Cardiac muscle cell (in vitro differentiated cells and primary cell): ENCODE measurements around the gene IGIP. TPM values are rescaled to one million over a fixed set of nuclear protein-coding genes. Genes with fewer than 3 reads are reported as not detected.

ENCODE experiments used
- DNase-seq, 2 donors: peaks; one replicate each; pipeline versions ENCODE4 v3.0.0 to v3.0.0-alpha.2; 2010 to 2017; ENCODE audit warnings: low read depth in 1 of 2, low spot score in 1 of 2
- H3K27ac ChIP-seq: fragments of 200-600 bp; sonication (generic); 2 replicates; pipeline ENCODE4 v1.5.1; 2016
- H3K27me3 ChIP-seq: fragments of 200-600 bp; sonication (generic); 2 replicates; pipeline ENCODE4 v1.6.0; 2016; ENCODE audit warnings: control low read depth
- H3K36me3 ChIP-seq: fragments of 200-600 bp; sonication (generic); 2 replicates; pipeline ENCODE4 v1.5.1; 2016; ENCODE audit warnings: control low read depth
- H3K4me1 ChIP-seq: fragments of 200-600 bp; sonication (generic); 2 replicates; pipeline ENCODE4 v1.8.1; 2017; ENCODE audit warnings: low read depth, mild to moderate bottlenecking, mixed run types
- H3K4me3 ChIP-seq: fragments of 200-600 bp; sonication (generic); 2 replicates; pipeline ENCODE4 v1.5.1; 2016; ENCODE audit warnings: mild to moderate bottlenecking
- H3K9me3 ChIP-seq: fragments of 200-600 bp; sonication (generic); 2 replicates; pipeline ENCODE4 v1.5.1; 2017; ENCODE audit warnings: low read depth, mild to moderate bottlenecking, control low read depth
- CTCF ChIP-seq: IDR thresholded peaks from 2 replicates; pipeline ENCODE4 v1.5.1; 2012; ENCODE audit warnings: low read depth, mild to moderate bottlenecking, low read length
- polyA plus RNA-seq: library from polyadenylated mRNA; unstranded; fragments of >200 nt; fragmentation: Nextera tagmentation; extraction: Ambion mirVana; gene quantifications from 2 replicates; pipeline ENCODE4 v1.2.1, GENCODE V29; 2016
- total RNA-seq: library from RNA; depleted of rRNA; stranded (reverse); fragments of >200 nt; gene quantifications from 2 replicates; pipeline ENCODE4 v1.2.3, GENCODE V29; 2016

Gene IGIP
- total and polyA plus RNA-seq, 2 experiments from 2014 or later, result 0.51 to 4.8 TPM

GRCh38 chr5:140084541-140084940 is 41.2 kb upstream of the IGIP start:
- Histone ChIP-seq H3K4me3 (no peak overlapping the region), H3K27me3 (peaks cover 73% of the 10 kb centered on the region), H3K36me3 (no peaks in the 10 kb centered on the region), H3K27ac (no peak overlapping the region), H3K9me3 (no peaks in the 10 kb centered on the region), H3K4me1 (no peaks in the 10 kb centered on the region)
- no peak for TF ChIP-seq CTCF
- DNase-seq, result no peak

- DNase-seq, result no peak
- H3K27ac ChIP-seq, result no peak overlapping the region
- H3K27me3 ChIP-seq, result peaks cover 63% of the 10 kb centered on the region
- no peak overlapping the region for H3K4me3 ChIP-seq
- H3K36me3 ChIP-seq, result no peaks in the 10 kb centered on the region
- H3K9me3 ChIP-seq, result no peaks in the 10 kb centered on the region
- no peaks in the 10 kb centered on the region for H3K4me1 ChIP-seq
- no peak for TF ChIP-seq CTCF
Observed at GRCh38 chr5:140090251-140090650, 35.5 kb upstream of the IGIP start.

DNA sequence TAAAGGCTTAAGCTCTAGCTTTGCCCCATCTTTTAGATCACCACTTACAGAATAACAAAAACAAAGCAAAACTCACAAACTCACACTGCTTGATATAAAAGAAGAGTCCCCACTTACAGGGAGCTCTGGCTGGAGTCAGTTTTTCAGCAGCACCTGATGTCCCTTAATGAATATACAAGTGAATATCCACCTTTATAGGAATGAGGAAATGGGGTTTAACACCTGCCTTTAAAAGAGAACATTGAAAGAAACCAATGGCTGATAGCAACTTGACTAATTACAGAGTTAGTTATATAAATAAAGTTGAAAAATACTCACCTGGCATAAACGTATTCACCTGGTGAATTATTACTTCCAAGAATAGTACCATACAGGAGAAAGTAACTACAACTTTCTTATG is 32.6 kb upstream of the IGIP start:
- Histone ChIP-seq H3K9me3 (no peaks in the 10 kb centered on the region), H3K4me3 (no peak overlapping the region), H3K4me1 (no peaks in the 10 kb centered on the region), H3K27ac (no peak overlapping the region), H3K27me3 (peaks cover 44% of the 10 kb centered on the region), H3K36me3 (no peaks in the 10 kb centered on the region)
- DNase-seq, result no peak
- TF ChIP-seq CTCF, result no peak

- peaks cover 44% of the 10 kb centered on the region for H3K27me3 ChIP-seq
- no peaks in the 10 kb centered on the region for H3K36me3 ChIP-seq
- no peak overlapping the region for H3K4me3 ChIP-seq
- no peak for TF ChIP-seq CTCF
- no peaks in the 10 kb centered on the region for H3K9me3 ChIP-seq
- H3K4me1 ChIP-seq, result no peaks in the 10 kb centered on the region
- no peak overlapping the region for H3K27ac ChIP-seq
- no peak for DNase-seq
Observed at GRCh38 chr5:140093866-140094265, 31.9 kb upstream of the IGIP start.

DNA sequence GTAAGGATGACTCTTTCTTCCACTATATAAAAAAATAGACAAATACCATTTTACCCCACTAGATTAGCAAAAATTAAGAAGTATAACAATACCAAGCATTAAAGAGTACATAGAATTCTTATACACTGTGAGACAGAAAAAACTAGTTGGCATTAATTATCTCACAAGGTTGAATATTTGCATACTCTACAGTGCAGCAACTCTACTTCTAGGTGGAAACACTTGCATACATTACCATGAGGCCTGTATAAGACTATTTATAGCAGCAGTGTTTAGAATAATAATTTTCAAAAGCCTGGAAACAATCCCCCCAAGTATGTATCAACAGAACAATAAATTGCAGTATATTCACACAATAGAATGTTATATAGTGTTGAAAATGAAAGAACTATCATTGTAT is 30.8 kb upstream of the IGIP start:
- H3K9me3 ChIP-seq, result no peaks in the 10 kb centered on the region
- no peak overlapping the region for H3K27ac ChIP-seq
- H3K27me3 ChIP-seq, result peaks cover 42% of the 10 kb centered on the region
- H3K4me3 ChIP-seq, result no peak overlapping the region
- no peaks in the 10 kb centered on the region for H3K4me1 ChIP-seq
- H3K36me3 ChIP-seq, result no peaks in the 10 kb centered on the region
- no peak for TF ChIP-seq CTCF
- no peak for DNase-seq

DNA sequence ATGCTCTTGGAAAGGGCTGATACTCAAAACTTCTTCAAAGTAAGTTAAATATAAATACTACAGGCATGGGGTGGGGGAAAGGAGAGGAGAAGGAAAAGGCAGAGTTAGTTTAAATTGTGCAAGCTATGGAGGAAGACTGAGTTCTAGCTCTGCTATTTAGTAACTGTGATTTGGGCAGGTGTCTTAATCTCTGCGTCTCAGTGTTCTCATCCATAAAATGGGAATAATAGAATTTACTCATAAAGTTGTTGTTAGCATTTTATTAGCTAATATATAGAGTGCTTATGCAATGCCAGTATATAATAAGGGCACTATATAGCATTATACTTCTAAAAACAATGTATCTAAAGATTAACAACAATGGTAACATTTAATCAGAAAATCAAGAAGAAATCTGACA is 24.6 kb upstream of the IGIP start:
- no peak for DNase-seq
- H3K4me1 ChIP-seq, result no peaks in the 10 kb centered on the region
- H3K4me3 ChIP-seq, result no peak overlapping the region
- TF ChIP-seq CTCF, result no peak
- no peak overlapping the region for H3K27ac ChIP-seq
- no peaks in the 10 kb centered on the region for H3K9me3 ChIP-seq
- H3K27me3 ChIP-seq, result peaks cover 64% of the 10 kb centered on the region
- H3K36me3 ChIP-seq, result no peaks in the 10 kb centered on the region
